Osteoblast (primary cell): ENCODE measurements around the gene FCMR. TPM values are rescaled to one million over a fixed set of nuclear protein-coding genes. Genes with fewer than 3 reads are reported as not detected.

ENCODE experiments used
- DNase-seq: peaks from one replicate; pipeline ENCODE4 v3.0.0; 2011; ENCODE audit warnings: low spot score, mixed read lengths; ENCODE audit not compliant: insufficient read length; ENCODE audit errors: missing footprints
- H2AFZ ChIP-seq: 2 replicates; pipeline ENCODE4 v1.6.0; 2011; ENCODE audit warnings: mild to moderate bottlenecking, low read length
- H3K27ac ChIP-seq: 2 replicates; pipeline ENCODE4 v1.5.1; 2011; ENCODE audit warnings: mild to moderate bottlenecking, low read depth, low read length, moderate library complexity
- H3K27me3 ChIP-seq: 2 replicates; pipeline ENCODE4 v1.6.0; 2012; ENCODE audit warnings: mild to moderate bottlenecking, control low read depth, inconsistent platforms, low read length, moderate library complexity; ENCODE audit not compliant: insufficient read depth
- H3K36me3 ChIP-seq: 2 replicates; pipeline ENCODE4 v1.5.1; 2011; ENCODE audit warnings: mild to moderate bottlenecking, low read length, control low read depth, moderate library complexity; ENCODE audit not compliant: insufficient read depth
- H3K4me1 ChIP-seq: 2 replicates; pipeline ENCODE4 v1.5.1; 2011; ENCODE audit warnings: mild to moderate bottlenecking, low read length, control low read depth, moderate library complexity; ENCODE audit not compliant: insufficient read depth
- H3K4me2 ChIP-seq: 2 replicates; pipeline ENCODE4 v1.6.0; 2011; ENCODE audit warnings: mild to moderate bottlenecking, low read length; ENCODE audit not compliant: insufficient read depth
- H3K4me3 ChIP-seq: fragments of 200-600 bp; sonication (generic); 3 replicates; pipeline ENCODE4 v1.5.1; 2012; ENCODE audit warnings: mild to moderate bottlenecking, low read length, inconsistent platforms; ENCODE audit not compliant: insufficient read depth
- H3K79me2 ChIP-seq: 2 replicates; pipeline ENCODE4 v1.6.0; 2012; ENCODE audit warnings: mild to moderate bottlenecking, low read length, control low read depth, inconsistent platforms; ENCODE audit not compliant: insufficient read depth
- H3K9me3 ChIP-seq: 2 replicates; pipeline ENCODE4 v1.5.1; 2011; ENCODE audit warnings: low read depth, low read length, control low read depth
- H4K20me1 ChIP-seq: 2 replicates; pipeline ENCODE4 v1.6.0; 2012; ENCODE audit warnings: mild to moderate bottlenecking, low read length, control low read depth; ENCODE audit not compliant: insufficient read depth
- CTCF ChIP-seq: IDR thresholded peaks from 2 replicates; pipeline ENCODE4 v1.5.1; 2011; ENCODE audit warnings: mild to moderate bottlenecking, low read depth, low read length, moderate library complexity; ENCODE audit errors: extremely low read depth
- total RNA-seq: library from RNA; depleted of rRNA; stranded (reverse); fragments of >200 nt; gene quantifications from 2 replicates; pipeline ENCODE4 v1.2.3, GENCODE V29; 2012

Gene FCMR
- total RNA-seq, 1 donor = not detected

GRCh38 chr1:206949641-206950040 lies 27.9 kb upstream of the FCMR start:
- Histone ChIP-seq H3K4me1 (no peaks in the 10 kb centered on the region), H3K4me3 (no peak overlapping the region), H3K4me2 (no peak overlapping the region), H3K27me3 (peaks cover 15% of the 10 kb centered on the region), H3K27ac (no peak overlapping the region), H3K36me3 (no peaks in the 10 kb centered on the region), H3K79me2 (no peaks in the 10 kb centered on the region), H3K9me3 (no peaks in the 10 kb centered on the region), H2AFZ (no peak overlapping the region), H4K20me1 (no peaks in the 10 kb centered on the region)
- no peak for DNase-seq
- TF ChIP-seq CTCF = no peak

GRCh38 chr1:206949208-206949607 lies 27.5 kb upstream of the FCMR start:
- Histone ChIP-seq H3K27ac (no peak overlapping the region), H4K20me1 (no peaks in the 10 kb centered on the region), H3K27me3 (peaks cover 15% of the 10 kb centered on the region), H3K4me1 (no peaks in the 10 kb centered on the region), H3K79me2 (no peaks in the 10 kb centered on the region), H2AFZ (no peak overlapping the region), H3K9me3 (no peaks in the 10 kb centered on the region), H3K4me2 (no peak overlapping the region), H3K4me3 (no peak overlapping the region), H3K36me3 (no peaks in the 10 kb centered on the region)
- no peak for DNase-seq
- no peak for TF ChIP-seq CTCF

GRCh38 chr1:206947255-206947654 lies 25.5 kb upstream of the FCMR start:
- H3K9me3 ChIP-seq = no peaks in the 10 kb centered on the region
- H3K4me3 ChIP-seq = no peak overlapping the region
- no peak for TF ChIP-seq CTCF
- no peak overlapping the region for H2AFZ ChIP-seq
- H3K4me1 ChIP-seq = no peaks in the 10 kb centered on the region
- H4K20me1 ChIP-seq = no peaks in the 10 kb centered on the region
- no peaks in the 10 kb centered on the region for H3K79me2 ChIP-seq
- H3K4me2 ChIP-seq = no peak overlapping the region
- H3K27ac ChIP-seq = no peak overlapping the region
- no peaks in the 10 kb centered on the region for H3K36me3 ChIP-seq
- peaks cover 26% of the 10 kb centered on the region for H3K27me3 ChIP-seq
- no peak for DNase-seq

- H4K20me1 ChIP-seq = no peaks in the 10 kb centered on the region
- no peaks in the 10 kb centered on the region for H3K79me2 ChIP-seq
- H2AFZ ChIP-seq = no peak within 1 kb of the TSS
- no peaks in the 10 kb centered on the region for H3K36me3 ChIP-seq
- H3K9me3 ChIP-seq = no peaks in the 10 kb centered on the region
- TF ChIP-seq CTCF = no peak
- DNase-seq = no peak
- no peaks in the 10 kb centered on the region for H3K4me1 ChIP-seq
- H3K4me3 ChIP-seq = no peak within 1 kb of the TSS
- peaks cover 31% of the 10 kb centered on the region for H3K27me3 ChIP-seq
- H3K4me2 ChIP-seq = no peak within 1 kb of the TSS
- no peak within 1 kb of the TSS for H3K27ac ChIP-seq
Measured at GRCh38 chr1:206946261-206946660, 24.5 kb upstream of the FCMR start, which contains the start of gene PIGR. PIGR (minus strand) TSS chr1:206946466; CDS start chr1:206940531, 5,935 bp downstream.
